Tibial nerve (tissue), 4 donors: ENCODE results near the gene UPF3A.
A peak's percentile ranks its signal among the peaks of the same experiment; 100 is the strongest.

Experiments used
- EP300 ChIP-seq, 2 donors: sonication (generic); formaldehyde crosslinking; IDR thresholded peaks; one replicate each; pipeline ENCODE4 v1.6.1; 2017; ENCODE audit warnings: antibody characterized with exemption in 2 of 2, mild to moderate bottlenecking in 1 of 2
- POLR2A ChIP-seq, 2 donors: fragments of 450-650 bp; IDR thresholded peaks; one replicate each; pipeline ENCODE4 v1.6.1; 2017; ENCODE audit warnings: antibody characterized with exemption in 2 of 2, mild to moderate bottlenecking in 2 of 2, moderate library complexity in 2 of 2
- TF ChIP-seq, protein P1 (sequence below), 5 experiments: fragments of 200-600 bp in 3 of 5; fragments of 450-650 bp in 2 of 5; sonication (generic) in 3 of 5; IDR thresholded peaks; one replicate each; pipeline ENCODE4 v1.5.1; 2016 to 2019; ENCODE audit warnings: antibody characterized with exemption in 5 of 5, mild to moderate bottlenecking in 3 of 5, moderate library complexity in 2 of 5

DNA sequence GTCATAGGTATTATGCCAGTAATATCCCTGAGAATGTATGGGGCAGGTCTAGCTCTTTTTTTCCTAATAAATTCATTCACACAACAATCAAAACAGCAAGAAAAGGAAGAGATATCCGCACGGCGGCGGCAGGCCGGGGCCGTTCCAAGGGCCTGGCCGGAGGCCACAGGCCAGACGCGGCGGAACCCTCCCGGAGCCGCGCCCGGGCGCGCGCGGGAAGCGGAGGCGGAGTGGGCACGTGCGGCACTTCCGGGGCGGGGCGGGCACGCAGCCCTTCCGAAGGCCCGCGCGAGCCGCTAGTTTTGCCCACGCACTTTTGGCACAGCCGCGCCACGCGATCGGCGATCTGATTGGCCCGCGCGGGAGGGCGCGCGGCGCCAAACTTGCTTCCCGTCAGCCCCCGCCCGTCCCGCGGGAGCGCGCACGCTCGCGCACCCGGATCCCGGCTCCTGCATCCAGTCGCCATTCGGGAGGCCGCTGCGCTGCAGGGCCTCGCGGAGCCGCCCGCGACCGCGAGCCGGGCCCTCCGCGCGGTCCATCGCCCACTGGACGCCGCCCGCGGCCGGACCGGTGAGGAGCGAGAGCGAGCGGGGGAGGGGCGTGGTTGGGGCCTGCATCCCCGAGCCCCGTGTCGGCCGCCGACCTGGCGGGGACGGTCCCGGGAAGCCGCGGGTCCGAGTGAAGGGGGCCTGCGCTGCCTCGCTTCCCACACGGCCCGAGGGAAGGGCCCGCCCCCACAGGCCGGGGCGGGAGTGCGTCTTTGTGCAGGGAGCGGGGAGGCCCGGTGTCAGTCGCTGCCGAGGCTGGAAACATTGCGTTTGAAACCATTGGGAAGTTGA lies 32.9 kb downstream of the UPF3A start, which contains the start of gene CHAMP1:
- TF ChIP-seq, protein P1, sequence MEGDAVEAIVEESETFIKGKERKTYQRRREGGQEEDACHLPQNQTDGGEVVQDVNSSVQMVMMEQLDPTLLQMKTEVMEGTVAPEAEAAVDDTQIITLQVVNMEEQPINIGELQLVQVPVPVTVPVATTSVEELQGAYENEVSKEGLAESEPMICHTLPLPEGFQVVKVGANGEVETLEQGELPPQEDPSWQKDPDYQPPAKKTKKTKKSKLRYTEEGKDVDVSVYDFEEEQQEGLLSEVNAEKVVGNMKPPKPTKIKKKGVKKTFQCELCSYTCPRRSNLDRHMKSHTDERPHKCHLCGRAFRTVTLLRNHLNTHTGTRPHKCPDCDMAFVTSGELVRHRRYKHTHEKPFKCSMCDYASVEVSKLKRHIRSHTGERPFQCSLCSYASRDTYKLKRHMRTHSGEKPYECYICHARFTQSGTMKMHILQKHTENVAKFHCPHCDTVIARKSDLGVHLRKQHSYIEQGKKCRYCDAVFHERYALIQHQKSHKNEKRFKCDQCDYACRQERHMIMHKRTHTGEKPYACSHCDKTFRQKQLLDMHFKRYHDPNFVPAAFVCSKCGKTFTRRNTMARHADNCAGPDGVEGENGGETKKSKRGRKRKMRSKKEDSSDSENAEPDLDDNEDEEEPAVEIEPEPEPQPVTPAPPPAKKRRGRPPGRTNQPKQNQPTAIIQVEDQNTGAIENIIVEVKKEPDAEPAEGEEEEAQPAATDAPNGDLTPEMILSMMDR (IDR thresholded peaks at IDR 0.05): peak in 2 of 5 experiments; percentile 29 to 56
- TF ChIP-seq POLR2A (IDR thresholded peaks at IDR 0.05) (peak; percentile 82 to 85), EP300 (IDR thresholded peaks at IDR 0.05) (peak in 1 of 2 donors; percentile 80)
